ENCODE measurements around the gene EIF4EBP3. TPM values are rescaled to one million over a fixed set of nuclear protein-coding genes. Genes with fewer than 3 reads are reported as not detected.
A peak's percentile ranks its signal among the peaks of the same experiment; 100 is the strongest.

The EIF4EBP3 gene
- total RNA-seq, 1 donor from 2014 or later, result 13.2 TPM

GRCh38 chr5:140568443-140569063 lies 21.1 kb downstream of the EIF4EBP3 start:
- peak; percentile 51 for DNase-seq (ENCODE audit: extremely low spot score, unreplicated experiment)
- Mint-ChIP-seq H3K4me3 (ENCODE audit: unreplicated experiment) (no peak overlapping the region), H3K4me1 (ENCODE audit: unreplicated experiment) (peaks cover 22% of the 10 kb centered on the region), H3K36me3 (ENCODE audit: unreplicated experiment) (peaks cover 16% of the 10 kb centered on the region), H3K27ac (ENCODE audit: unreplicated experiment) (no peak overlapping the region), H3K27me3 (ENCODE audit: unreplicated experiment) (no peaks in the 10 kb centered on the region), H3K9me3 (ENCODE audit: unreplicated experiment) (no peaks in the 10 kb centered on the region)
- no peak for TF ChIP-seq CTCF (IDR thresholded peaks at IDR 0.05)

GRCh38 chr5:140569197-140569596 lies 21.7 kb downstream of the EIF4EBP3 start:
- Mint-ChIP-seq H3K4me1 (ENCODE audit: unreplicated experiment) (peaks cover 21% of the 10 kb centered on the region), H3K4me3 (ENCODE audit: unreplicated experiment) (no peak overlapping the region), H3K9me3 (ENCODE audit: unreplicated experiment) (no peaks in the 10 kb centered on the region), H3K27ac (ENCODE audit: unreplicated experiment) (no peak overlapping the region), H3K27me3 (ENCODE audit: unreplicated experiment) (no peaks in the 10 kb centered on the region), H3K36me3 (ENCODE audit: unreplicated experiment) (peaks cover 16% of the 10 kb centered on the region)
- TF ChIP-seq CTCF (IDR thresholded peaks at IDR 0.05), result no peak
- peak; percentile 30 for DNase-seq (ENCODE audit: extremely low spot score, unreplicated experiment)

GRCh38 chr5:140570058-140570457 lies 22.6 kb downstream of the EIF4EBP3 start:
- H3K27ac Mint-ChIP-seq (ENCODE audit: unreplicated experiment), result no peak overlapping the region
- no peaks in the 10 kb centered on the region for H3K27me3 Mint-ChIP-seq (ENCODE audit: unreplicated experiment)
- no peaks in the 10 kb centered on the region for H3K9me3 Mint-ChIP-seq (ENCODE audit: unreplicated experiment)
- H3K4me1 Mint-ChIP-seq (ENCODE audit: unreplicated experiment), result peaks cover 21% of the 10 kb centered on the region
- TF ChIP-seq CTCF (IDR thresholded peaks at IDR 0.05), result no peak
- H3K4me3 Mint-ChIP-seq (ENCODE audit: unreplicated experiment), result no peak overlapping the region
- DNase-seq (ENCODE audit: extremely low spot score, unreplicated experiment), result peak; percentile 75
- peaks cover 16% of the 10 kb centered on the region for H3K36me3 Mint-ChIP-seq (ENCODE audit: unreplicated experiment)

DNA sequence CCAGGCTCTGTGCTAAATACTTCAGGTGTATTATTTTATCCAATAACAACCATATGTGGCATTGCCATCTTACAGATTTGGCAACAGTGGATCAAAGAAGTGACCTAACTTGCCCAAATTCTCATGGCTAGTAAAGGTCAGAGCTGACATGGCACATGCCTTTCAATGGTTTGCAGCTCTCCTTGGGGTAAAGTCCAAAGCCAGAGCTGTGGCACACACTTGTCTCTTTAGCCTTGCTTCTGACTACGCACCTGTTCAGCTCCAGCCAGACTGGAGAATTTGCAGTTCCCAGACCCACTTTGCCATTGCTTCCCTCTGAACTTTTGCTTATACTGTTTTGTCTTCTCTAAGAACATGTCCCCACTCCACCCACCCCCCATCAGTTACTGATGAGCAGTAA lies 23.0 kb downstream of the EIF4EBP3 start:
- H3K36me3 Mint-ChIP-seq (ENCODE audit: unreplicated experiment), result peaks cover 16% of the 10 kb centered on the region
- no peak overlapping the region for H3K27ac Mint-ChIP-seq (ENCODE audit: unreplicated experiment)
- H3K4me1 Mint-ChIP-seq (ENCODE audit: unreplicated experiment), result peaks cover 16% of the 10 kb centered on the region
- no peak overlapping the region for H3K4me3 Mint-ChIP-seq (ENCODE audit: unreplicated experiment)
- TF ChIP-seq CTCF (IDR thresholded peaks at IDR 0.05), result no peak
- H3K27me3 Mint-ChIP-seq (ENCODE audit: unreplicated experiment), result no peaks in the 10 kb centered on the region
- DNase-seq (ENCODE audit: extremely low spot score, unreplicated experiment), result no peak
- H3K9me3 Mint-ChIP-seq (ENCODE audit: unreplicated experiment), result no peaks in the 10 kb centered on the region

DNA sequence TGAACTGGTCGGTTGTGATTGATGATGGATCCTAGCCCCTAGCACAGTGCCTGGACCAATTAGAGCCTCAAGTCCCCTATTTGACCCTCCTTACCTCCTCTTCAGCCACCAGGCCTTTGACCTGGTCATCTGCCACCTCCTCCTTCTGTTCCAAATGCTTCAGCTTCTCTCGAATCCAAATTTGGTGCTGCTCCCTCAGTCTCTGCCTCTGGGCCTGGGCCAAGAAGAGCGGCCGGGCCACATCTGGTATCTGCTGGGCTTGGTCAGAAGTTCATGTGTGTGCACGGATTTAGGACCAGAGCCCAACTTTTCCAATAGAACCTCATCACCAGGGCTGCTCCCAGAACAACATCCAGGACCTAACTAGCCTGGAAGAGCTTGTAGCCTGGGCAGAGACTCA lies 23.6 kb downstream of the EIF4EBP3 start:
- Mint-ChIP-seq H3K27ac (ENCODE audit: unreplicated experiment) (no peak overlapping the region), H3K27me3 (ENCODE audit: unreplicated experiment) (no peaks in the 10 kb centered on the region), H3K9me3 (ENCODE audit: unreplicated experiment) (no peaks in the 10 kb centered on the region), H3K4me1 (ENCODE audit: unreplicated experiment) (peaks cover 12% of the 10 kb centered on the region), H3K4me3 (ENCODE audit: unreplicated experiment) (no peak overlapping the region), H3K36me3 (ENCODE audit: unreplicated experiment) (peaks cover 14% of the 10 kb centered on the region)
- TF ChIP-seq CTCF (IDR thresholded peaks at IDR 0.05), result no peak
- peak; percentile 60 for DNase-seq (ENCODE audit: extremely low spot score, unreplicated experiment)

All from osteocyte (in vitro differentiated cells).